ENCODE results near the gene DLG1.

DLG1 gene

GRCh38 chr3:197022405-197023231 is 275.8 kb downstream of the DLG1 start:
- in situ Hi-C loops (cut with MboI; ENCODE audit: low sequenced_read_pairs) = loop anchor here (25.0 kb wide), 1 partner anchor 165 kb away; no protein-coding TSS in a partner anchor

- in situ Hi-C loops (cut with MboI; ENCODE audit: low sequenced_read_pairs) = loop anchor here (25.0 kb wide), 1 partner anchor 165 kb away; no protein-coding TSS in a partner anchor
Measured at GRCh38 chr3:197021729-197022404, 276.5 kb downstream of the DLG1 start.

- in situ Hi-C loops (cut with MboI; ENCODE audit: low sequenced_read_pairs) = loop anchor here (25.0 kb wide), 1 partner anchor 166 kb away; no protein-coding TSS in a partner anchor
Measured at GRCh38 chr3:197021231-197021630, 277.2 kb downstream of the DLG1 start.

- in situ Hi-C loops (cut with MboI; ENCODE audit: low sequenced_read_pairs) = loop anchor here (25.0 kb wide), 1 partner anchor 168 kb away; no protein-coding TSS in a partner anchor
Measured at GRCh38 chr3:197019535-197019934, 278.9 kb downstream of the DLG1 start.

DNA sequence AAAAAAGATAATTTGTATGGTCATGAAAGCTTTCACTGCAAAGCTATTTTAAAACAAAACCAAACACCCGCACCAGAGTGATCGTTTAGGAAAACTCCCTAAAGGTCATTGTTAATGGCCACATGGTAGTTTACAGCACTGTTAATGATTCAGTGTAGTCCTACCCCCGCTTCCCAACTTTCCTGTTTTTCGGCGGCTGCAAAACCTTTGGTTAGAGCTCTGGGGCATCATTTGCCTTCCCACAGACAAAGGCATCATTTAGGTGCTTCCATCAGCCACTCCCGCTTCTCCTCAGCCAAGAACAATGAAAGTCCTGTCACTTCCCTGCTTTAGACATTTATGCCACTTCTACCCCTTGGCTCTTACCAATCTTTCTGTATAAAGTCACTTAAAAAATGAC is 279.4 kb downstream of the DLG1 start:
- in situ Hi-C loops (cut with MboI; ENCODE audit: low sequenced_read_pairs) = loop anchor here (25.0 kb wide), 1 partner anchor 168 kb away; no protein-coding TSS in a partner anchor

DNA sequence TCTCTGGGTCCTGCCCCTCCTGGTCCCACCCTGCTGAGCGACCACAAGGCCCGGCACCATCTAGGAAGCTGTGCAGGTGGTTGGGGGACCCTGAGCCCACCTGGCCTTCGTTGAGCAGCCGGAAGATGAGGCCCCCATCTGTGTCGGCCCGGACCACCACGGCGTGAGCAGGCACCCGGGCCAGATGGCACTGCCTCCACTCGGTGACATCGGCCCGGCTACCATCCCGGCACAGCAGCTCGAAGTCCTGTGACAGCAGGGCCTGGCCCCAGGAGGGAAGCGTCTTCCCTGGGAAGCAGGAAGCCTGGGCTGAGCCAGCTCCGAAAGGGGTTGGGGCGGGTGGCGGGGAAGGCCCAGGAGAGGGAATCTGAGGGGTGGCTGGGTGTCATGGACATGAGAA is 281.4 kb downstream of the DLG1 start:
- in situ Hi-C loops (cut with MboI; ENCODE audit: low sequenced_read_pairs) = loop anchor here (25.0 kb wide), 1 partner anchor 170 kb away; no protein-coding TSS in a partner anchor

- in situ Hi-C loops (cut with MboI; ENCODE audit: low sequenced_read_pairs) = loop anchor here (25.0 kb wide), 1 partner anchor 171 kb away; no protein-coding TSS in a partner anchor
Measured at GRCh38 chr3:197015790-197016736, 282.3 kb downstream of the DLG1 start.

GRCh38 chr3:197014942-197015575 is 283.4 kb downstream of the DLG1 start:
- in situ Hi-C loops (cut with MboI; ENCODE audit: low sequenced_read_pairs) = loop anchor here (25.0 kb wide), 1 partner anchor 172 kb away; no protein-coding TSS in a partner anchor

DNA sequence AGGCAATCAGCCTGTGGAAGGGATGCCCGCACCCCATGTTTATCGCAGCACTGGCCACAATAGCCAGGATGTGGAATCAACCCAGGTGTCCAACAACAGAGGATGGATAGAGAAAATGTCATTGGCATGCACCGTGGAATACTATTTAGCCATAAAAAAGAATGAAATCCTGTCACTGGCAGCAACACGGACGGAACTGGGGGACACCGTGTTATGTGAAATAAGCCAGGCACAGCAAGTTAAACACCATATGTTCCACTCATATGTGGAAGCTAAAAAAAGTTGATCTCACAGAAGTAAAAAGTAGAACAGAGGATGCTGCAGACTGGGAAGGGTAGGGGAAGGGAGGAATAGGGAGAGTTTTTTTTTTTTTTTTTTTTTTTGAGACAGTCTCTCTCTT is 284.4 kb downstream of the DLG1 start:
- in situ Hi-C loops (cut with MboI; ENCODE audit: low sequenced_read_pairs) = loop anchor here (25.0 kb wide), 1 partner anchor 173 kb away; no protein-coding TSS in a partner anchor

- in situ Hi-C loops (cut with MboI; ENCODE audit: low sequenced_read_pairs) = loop anchor here (25.0 kb wide), 1 partner anchor 175 kb away; no protein-coding TSS in a partner anchor
Measured at GRCh38 chr3:197012540-197012883, 285.9 kb downstream of the DLG1 start.

DNA sequence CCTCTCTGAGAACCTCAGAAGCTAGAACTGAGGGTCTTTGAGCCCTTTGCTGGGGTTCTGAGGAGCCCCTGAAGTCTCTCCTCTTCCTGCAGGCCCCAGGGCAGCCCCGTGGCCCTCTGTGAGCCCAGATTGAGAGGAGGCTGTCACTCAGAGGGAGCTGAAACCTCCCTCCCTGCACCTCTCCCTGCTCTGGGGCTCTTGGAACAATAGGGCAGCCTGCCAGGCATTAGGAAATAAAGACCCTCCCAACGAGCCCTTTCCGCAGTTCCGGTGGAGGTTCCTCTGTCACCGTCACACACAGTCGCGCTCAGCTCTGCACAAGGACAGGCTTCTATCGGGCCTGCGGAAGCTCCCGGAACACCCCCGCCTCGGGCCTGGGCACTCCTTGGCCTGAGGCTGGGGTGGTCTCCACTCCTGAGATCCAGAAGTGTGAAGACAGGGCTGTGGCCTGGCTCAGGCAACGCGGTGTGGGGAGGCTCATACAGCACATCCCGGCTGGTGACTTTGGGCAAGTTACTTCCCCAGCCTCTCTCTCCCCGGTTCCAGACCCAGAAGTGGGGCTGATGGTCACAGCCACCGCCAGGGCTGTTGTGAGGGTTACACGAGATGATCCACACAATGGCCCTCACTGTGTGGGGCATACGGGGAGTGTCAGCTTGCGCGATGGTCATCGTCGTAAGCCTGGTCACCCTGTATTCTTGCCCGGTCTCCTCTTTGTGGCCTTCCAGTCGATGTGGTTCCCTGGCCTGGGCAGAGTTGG is 286.5 kb downstream of the DLG1 start:
- in situ Hi-C loops (cut with MboI; ENCODE audit: low sequenced_read_pairs) = loop anchor here (25.0 kb wide), 1 partner anchor 175 kb away; no protein-coding TSS in a partner anchor

GRCh38 chr3:197010556-197011351 is 287.7 kb downstream of the DLG1 start:
- in situ Hi-C loops (cut with MboI; ENCODE audit: low sequenced_read_pairs) = loop anchor here (25.0 kb wide), 1 partner anchor 177 kb away; no protein-coding TSS in a partner anchor

DNA sequence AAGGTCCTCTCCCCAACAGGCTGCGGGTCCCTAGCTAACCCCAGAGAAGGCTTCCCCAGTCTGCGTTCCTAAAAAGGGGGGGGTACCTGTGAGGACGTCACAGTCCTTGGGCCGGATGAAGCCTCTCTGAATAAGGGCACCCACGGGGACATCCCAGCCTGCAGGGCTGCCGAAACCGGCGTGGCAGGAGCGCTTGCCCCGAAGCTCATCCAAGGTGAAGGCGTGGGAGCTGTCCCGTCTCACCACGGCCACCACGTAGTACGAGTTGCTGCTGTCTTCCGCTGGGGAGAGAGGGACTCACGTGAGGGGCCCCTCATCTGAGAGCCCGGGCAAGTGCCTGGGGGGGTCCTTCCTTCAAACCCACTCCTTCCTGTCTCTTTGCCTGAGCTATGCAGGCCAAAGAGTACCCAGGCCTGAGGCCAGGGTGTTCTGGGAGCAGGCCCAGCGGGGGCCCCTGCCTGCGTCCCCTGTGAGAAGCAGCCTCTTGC is 288.8 kb downstream of the DLG1 start:
- in situ Hi-C loops (cut with MboI; ENCODE audit: low sequenced_read_pairs) = loop anchor here (25.0 kb wide), 1 partner anchor 178 kb away; no protein-coding TSS in a partner anchor

- in situ Hi-C loops (cut with MboI; ENCODE audit: low sequenced_read_pairs) = loop anchor here (25.0 kb wide), 1 partner anchor 179 kb away; no protein-coding TSS in a partner anchor
Measured at GRCh38 chr3:197008436-197009209, 289.8 kb downstream of the DLG1 start.

GRCh38 chr3:197007953-197008352 is 290.5 kb downstream of the DLG1 start:
- in situ Hi-C loops (cut with MboI; ENCODE audit: low sequenced_read_pairs) = loop anchor here (25.0 kb wide), 1 partner anchor 179 kb away; no protein-coding TSS in a partner anchor

DNA sequence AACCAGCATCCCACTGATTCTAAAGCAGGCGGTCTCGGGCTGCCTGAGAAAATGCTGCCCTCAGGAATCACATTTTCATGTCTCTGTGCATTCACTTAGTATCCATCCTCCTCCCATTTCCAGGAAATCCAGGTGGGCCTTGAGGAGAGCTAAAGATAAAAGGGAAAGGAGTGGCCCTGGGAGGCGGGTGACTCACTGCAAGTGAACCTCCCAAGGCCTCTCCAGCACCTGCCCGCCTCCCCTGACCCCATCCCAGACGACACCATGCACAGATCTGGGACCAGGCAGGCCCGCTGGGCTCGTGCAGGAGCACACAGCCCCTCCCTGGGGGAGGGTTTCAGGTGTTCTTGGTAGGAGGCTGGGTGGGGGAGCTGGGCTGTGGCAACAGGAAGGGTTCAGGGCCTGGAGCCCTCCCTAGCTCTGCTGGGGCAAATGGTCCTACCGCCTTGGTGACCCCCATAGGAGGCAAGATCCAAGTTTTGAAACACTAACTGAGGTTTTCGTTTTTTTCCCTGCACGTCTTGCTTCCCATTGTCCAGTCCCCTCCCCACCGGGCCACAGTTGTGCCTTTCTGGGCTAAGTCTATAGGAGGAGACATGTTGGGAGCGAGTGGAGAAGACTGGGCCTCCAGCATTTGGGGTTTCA is 291.0 kb downstream of the DLG1 start:
- in situ Hi-C loops (cut with MboI; ENCODE audit: low sequenced_read_pairs) = loop anchor here (25.0 kb wide), 1 partner anchor 180 kb away; no protein-coding TSS in a partner anchor

All from HL-60/S4 treated with phorbol 12-myristate 13-acetate at 8.2 ng/mL for 4 days and 3 days (cell line).